Embryonic facial prominence (tissue), 1 donor: ENCODE results near the gene ZDHHC3.
"Not testable (repeated sequence)": the region's sequence is repeated elsewhere in the genome, so short reads cannot be mapped to it uniquely, and the experiment has no call there.

Experiments used
- DNase-seq: peaks from one replicate; pipeline ENCODE4 v3.0.0-alpha.2; 2016; ENCODE audit errors: extremely low spot score

ZDHHC3 gene

GRCh38 chr3:44963571-44964325 lies 12.2 kb downstream of the ZDHHC3 start:
- no peak for DNase-seq

DNA sequence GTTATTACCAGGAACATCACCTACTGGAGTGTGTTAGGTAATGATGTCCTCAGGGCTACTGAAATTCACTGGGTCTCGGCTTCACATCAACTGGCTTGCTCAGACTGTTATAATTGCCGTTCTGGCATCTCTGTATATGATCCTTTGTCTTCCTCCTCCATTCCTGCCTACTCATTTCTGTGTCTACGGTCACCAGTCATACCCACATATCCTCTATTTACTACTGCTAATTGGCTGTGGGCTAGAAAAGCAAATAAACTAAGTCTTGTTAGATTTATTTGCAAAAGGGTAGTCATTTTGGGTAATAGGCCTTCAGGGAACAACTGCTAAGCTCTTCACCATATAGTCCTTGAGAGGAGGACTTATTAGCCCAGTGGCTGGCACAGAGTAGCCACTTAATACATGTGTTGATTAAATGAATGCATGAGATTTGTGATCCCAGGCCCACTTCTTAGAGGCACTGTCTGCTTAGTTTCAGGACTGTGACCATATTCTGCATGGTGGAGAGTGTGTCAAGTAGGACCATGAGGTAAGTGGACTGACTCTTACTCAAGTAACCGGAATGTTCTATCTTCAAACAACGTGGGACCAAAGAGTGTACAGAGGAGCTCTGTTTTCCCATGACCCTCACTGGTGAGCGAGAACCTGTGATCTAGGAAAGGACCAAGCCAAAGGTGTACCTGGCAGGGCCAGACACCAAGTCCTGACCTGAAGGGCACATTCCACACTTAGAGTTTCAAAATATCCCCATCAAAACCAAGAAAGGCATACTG lies 13.2 kb downstream of the ZDHHC3 start:
- no peak for DNase-seq

- no peak for DNase-seq
These were observed 14.1 kb downstream of the ZDHHC3 start for GRCh38 chr3:44961888-44962287.

DNA sequence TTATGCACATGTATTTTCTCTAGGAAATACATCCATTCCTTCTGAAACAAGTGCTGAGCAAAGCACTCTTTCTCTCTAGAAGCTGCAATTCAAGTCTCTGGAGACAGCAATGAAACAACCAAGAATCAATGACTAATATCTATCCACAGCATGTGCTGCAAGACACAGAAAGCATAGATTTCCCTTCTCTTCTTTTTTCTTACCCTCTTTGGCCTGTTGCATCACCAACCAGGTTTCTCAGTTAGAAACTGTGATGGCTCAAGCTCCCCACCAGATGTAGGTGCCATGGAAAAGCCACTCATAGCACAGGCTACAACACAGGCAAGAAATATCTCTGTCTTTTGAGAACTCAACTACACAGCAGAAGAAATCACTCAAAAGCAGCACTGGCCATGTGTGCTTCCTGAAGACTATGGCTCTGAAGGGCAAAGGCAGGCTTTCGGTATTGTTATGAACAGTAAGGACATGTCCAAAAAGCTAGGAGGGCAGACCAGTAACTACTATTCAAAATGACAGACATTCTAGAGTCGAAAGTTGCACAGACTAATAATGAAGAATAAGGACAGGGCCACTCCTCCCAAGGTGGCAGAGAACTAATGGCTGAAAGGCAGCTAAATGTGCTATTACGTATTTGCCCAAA lies 15.5 kb downstream of the ZDHHC3 start:
- DNase-seq: no peak

DNA sequence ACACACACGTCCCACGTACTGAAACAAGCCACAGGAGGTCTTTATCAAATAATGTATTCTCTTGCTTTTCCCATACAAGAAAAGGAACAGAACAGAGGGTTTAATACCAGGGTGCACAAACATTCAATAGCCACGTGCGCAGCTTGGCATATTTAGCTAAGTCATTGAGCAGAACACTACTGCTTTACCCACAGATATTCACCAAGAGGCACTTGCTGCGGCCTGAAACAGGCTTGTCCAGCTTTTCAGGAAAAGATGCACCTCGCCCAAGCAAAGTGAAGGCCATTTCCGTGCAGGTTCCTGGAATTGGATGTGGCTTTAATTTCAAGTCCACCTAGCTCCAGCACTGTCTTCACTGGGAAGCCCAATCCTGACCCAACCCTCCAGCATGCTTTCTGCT lies 17.6 kb downstream of the ZDHHC3 start:
- DNase-seq: no peak

- no peak for DNase-seq
These were observed 18.0 kb downstream of the ZDHHC3 start for GRCh38 chr3:44957986-44958385.

DNA sequence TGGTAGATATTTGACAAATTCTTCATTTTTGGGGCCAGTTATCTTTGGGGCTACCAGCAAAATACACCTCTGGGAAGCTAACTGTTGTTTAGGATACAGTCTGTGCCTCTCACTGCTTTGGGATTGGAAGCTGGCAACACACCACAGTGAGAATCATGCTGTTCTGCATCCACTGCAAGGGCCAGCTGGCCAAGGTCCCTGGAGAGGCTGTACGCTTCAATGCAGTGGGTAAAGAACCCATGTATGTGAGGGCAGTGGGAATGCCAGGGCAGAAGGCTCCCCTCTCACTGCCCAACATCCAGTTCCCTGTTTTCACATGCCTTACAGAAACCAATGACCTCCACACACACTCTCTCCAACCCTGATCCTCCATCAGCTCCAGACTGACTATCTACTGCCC lies 20.1 kb downstream of the ZDHHC3 start:
- no peak for DNase-seq

DNA sequence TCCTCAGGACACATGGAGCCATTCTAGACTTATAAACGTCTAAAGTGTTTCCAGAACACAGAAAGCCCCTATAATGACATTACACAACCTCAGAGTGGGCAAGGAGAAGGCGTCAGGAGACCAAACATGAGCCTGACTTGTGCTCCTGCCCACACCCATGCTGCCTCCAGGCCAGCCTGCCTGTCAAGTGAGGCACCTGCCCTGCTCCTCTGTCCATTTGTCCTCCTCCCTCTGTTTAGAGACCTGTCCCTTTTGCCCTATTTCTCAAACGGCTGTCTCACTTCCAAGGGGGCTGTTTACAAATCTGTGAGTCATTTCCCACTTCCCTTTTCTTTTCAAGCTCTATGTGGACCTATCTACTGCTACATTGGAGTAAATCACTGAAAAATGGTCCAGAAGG lies 21.0 kb downstream of the ZDHHC3 start:
- DNase-seq: no peak

DNA sequence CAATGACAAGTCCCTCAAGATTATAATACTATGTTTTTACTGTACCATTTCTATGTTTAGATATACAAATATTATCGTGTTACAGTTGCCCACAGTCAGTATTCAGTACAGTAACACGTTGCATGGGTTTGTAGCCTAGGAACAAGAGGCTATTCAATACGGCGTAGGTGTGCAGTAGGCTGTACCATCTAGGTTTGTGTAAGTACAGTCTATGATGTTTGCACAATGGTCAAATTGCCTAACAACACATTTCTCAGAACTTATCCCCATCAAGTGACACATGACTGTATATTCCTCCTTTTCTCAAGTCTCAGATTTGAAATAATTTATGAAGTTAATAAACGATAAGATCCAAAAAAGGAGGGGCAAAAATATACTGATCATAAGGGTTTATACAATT lies 21.7 kb downstream of the ZDHHC3 start:
- no peak for DNase-seq

- no peak for DNase-seq
These were observed 23.3 kb downstream of the ZDHHC3 start for GRCh38 chr3:44952689-44953088.

DNA sequence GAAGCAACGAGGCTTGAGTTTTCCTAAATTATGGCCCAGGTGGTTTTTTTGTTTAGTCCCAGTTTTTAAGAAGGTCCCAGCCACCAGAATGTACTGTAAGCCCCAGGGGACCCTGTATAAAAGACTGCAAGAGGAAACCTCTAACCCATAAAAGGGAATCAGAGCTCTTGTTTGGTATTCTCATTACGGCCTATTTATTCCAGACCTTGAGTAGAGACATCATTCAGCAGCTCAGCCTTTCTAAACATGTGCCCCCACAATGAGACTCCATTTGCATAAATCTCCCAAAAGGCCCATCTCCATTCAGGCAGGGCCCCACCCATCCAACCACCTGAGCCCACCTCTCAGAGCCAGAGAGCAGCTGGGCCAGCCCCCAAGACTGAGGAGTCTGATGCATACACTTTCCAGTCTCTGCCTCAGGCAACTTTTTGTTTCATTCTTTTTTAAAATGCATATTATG lies 25.7 kb downstream of the ZDHHC3 start:
- DNase-seq: no peak

DNA sequence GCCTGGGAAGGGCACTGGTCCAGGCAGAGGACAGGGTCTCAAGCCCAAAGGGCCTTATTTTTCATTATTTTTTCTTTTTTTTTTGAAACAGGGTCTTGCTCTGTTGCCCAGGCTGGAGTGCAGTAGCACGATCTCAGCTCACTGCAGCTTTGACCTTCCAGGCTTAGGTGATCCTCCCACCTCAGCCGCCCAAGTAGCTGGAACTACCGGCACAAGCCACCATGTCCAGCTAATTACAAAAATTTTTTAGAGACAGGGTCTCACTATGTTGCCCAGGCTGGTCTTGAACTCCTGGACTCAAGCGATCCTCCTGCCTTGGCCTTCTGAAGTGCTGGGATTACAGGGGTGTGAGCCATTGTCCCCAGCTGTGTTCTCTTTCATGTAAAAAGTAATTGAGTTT lies 26.2 kb downstream of the ZDHHC3 start:
- not testable (repeated sequence) for DNase-seq

- no peak for DNase-seq
These were observed 27.7 kb downstream of the ZDHHC3 start for GRCh38 chr3:44948239-44948638.

DNA sequence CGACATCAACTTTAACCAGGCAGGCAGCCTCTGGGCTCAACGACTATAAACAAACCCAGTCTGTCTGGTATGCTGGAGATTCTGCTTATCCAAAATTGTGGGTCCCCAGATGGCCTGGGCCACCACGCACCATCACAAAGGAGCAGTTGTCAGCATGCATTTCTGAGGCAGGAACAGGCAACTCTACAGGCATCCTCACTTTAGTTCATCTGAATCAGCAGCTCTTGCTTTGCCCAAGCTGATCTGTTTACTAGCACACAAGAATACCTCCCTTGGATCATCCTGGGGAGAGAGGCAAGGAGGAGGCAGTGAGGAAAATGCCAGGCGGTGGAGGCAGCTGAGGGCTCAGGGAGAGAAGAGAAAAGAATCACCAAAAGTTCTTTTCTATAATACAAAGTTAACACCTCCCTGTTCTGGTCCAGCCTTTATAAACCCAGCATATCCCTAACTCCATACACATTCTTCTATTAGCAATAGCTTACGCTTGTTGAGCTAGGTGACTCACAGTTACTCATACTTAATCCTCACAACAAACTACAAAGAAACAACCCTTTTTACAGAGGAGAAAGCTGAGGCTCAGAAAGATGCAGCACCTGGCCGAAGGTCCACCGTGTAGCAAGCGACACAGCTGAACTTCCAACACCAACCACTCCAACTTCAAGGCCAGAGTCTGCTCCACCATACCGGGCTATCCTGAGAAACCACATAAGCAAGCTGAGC lies 33.6 kb downstream of the ZDHHC3 start:
- no peak for DNase-seq

GRCh38 chr3:44939581-44940036 lies 36.4 kb downstream of the ZDHHC3 start:
- no peak for DNase-seq

GRCh38 chr3:44932986-44933944 lies 42.7 kb downstream of the ZDHHC3 start:
- DNase-seq: no peak

DNA sequence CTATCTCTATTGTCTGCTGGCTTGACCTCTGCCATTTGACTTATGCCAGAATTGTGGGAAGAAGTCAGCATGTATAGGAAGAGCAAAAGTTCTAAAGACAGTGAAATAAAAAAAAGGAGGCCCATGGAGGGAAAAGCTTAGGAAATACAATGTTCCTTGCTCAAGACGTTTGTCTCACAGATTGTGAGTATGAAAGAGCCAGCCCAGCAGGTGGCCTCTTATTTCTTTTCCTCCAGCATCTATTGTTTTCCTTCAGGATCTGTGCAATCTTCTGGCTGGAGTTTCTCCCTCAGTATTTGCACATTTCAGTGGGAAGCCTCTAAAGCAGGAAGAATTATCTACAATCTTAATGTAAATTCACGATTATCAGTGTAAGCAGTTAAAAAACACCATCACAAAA lies 43.7 kb downstream of the ZDHHC3 start:
- no peak for DNase-seq

DNA sequence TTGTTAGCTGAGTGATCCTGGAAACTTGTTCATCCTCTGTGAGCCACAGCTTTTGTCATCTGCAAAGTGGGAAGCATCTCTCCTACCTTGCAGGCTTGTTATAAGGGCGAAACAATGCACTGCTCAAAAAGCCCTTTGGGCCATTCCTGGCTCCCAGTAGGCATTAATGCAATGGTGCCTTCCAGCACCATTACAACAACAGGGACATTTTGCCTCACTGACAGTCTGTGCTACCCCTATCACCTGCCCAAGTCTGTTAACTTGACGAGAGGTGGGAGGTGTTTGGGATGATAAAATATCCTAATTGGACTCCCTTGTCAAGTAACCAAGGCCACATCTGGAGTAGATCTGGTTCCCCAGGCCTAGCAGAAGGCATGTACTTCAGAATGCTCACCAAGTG lies 44.2 kb downstream of the ZDHHC3 start:
- no peak for DNase-seq

- DNase-seq: no peak
These were observed 45.1 kb downstream of the ZDHHC3 start for GRCh38 chr3:44930911-44931310.

DNA sequence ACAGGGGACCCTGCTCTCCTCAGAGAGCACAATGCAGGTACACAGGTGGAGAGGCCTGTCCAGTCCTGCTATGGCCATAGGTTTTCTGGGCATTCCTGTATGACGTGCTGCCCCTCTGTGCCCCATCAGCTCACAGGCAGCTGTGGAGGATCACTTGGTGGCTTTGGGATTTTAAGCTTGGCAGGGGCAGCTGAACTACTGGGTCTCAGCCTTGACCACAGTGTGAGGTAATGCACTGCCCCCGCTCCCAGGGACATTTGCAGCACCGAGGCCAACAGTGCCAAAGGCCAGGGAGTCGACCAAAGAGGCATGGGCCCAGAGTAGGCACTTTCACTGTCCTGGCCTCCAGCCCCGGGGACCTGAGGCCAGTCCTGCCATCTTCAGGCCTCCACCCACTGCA lies 46.2 kb downstream of the ZDHHC3 start:
- DNase-seq: no peak

DNA sequence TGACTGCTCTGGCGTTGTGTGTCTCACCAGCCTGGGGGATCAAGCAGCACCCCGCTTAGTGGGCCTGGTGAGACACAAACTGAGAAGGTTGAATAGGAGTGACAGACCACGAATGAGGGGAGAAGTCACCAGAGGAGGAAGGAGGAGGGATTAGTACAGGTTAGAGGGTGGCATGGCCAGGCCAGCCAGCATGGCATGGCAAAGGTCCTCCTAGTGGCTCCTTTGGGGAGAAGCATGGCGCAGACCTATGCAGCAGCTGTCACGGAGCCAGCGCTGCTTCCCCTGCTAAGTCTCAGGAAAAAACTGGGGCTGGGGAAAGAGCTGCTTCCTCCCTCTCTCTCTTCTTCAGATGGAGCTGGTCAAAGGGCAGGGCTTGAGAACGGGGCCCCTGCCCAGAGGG lies 48.6 kb downstream of the ZDHHC3 start:
- DNase-seq: no peak
